SJSA1 (cell line): ENCODE data around the gene CTXN3. TPM values are rescaled to one million over a fixed set of nuclear protein-coding genes. Genes with fewer than 3 reads are reported as not detected.
"Not testable (repeated sequence)": the region's sequence is repeated elsewhere in the genome, so short reads cannot be mapped to it uniquely, and the experiment has no call there.

Experiments
- DNase-seq, 2 experiments: peaks; one replicate each; pipeline ENCODE4 v3.0.0-alpha.2; 2015 to 2020; ENCODE audit warnings: low spot score in 2 of 2, low read depth in 1 of 2
- H3K27ac ChIP-seq: fragments of 250-450 bp; sonication (Bioruptor Pico); 2 replicates; pipeline ENCODE4 v1.5.1; 2020; ENCODE audit warnings: mild to moderate bottlenecking, moderate library complexity
- H3K27me3 ChIP-seq: fragments of 250-450 bp; sonication (Bioruptor Pico); replicated peaks from 2 replicates; pipeline ENCODE4 v1.5.1; 2020; ENCODE audit warnings: mild to moderate bottlenecking, moderate library complexity
- H3K36me3 ChIP-seq: fragments of 250-450 bp; sonication (Bioruptor Pico); 2 replicates; pipeline ENCODE4 v1.5.1; 2020; ENCODE audit warnings: mild to moderate bottlenecking
- H3K4me1 ChIP-seq: fragments of 250-450 bp; sonication (Bioruptor Pico); replicated peaks from 2 replicates; pipeline ENCODE4 v1.6.1; 2021; ENCODE audit warnings: mild to moderate bottlenecking
- H3K4me3 ChIP-seq: fragments of 250-450 bp; sonication (Bioruptor Pico); 2 replicates; pipeline ENCODE4 v1.5.1; 2020; ENCODE audit warnings: mild to moderate bottlenecking
- H3K9me3 ChIP-seq: fragments of 250-450 bp; sonication (Bioruptor Pico); replicated peaks from 2 replicates; pipeline ENCODE4 v1.5.1; 2020; ENCODE audit warnings: mild to moderate bottlenecking
- total RNA-seq: library from RNA; depleted of rRNA; stranded (reverse); fragments of >200 nt; shearing (Covaris generic); gene quantifications from 2 replicates; pipeline ENCODE4 v1.2.3, GENCODE V29; 2014

Gene CTXN3
- total RNA-seq, 1 experiment from 2014 or later: not detected

GRCh38 chr5:127665641-127666040 is 16.8 kb downstream of the CTXN3 start:
- H3K27me3 ChIP-seq: no peaks in the 10 kb centered on the region

GRCh38 chr5:127666043-127666716 is 17.3 kb downstream of the CTXN3 start:
- Histone ChIP-seq H3K9me3 (no peaks in the 10 kb centered on the region), H3K36me3 (no peaks in the 10 kb centered on the region), H3K4me1 (no peaks in the 10 kb centered on the region), H3K27ac (no peak overlapping the region), H3K4me3 (no peak overlapping the region), H3K27me3 (no peaks in the 10 kb centered on the region)
- DNase-seq: no peak

More at GRCh38 chr5:127665641-127666040, 16.8 kb downstream of the CTXN3 start:
- Histone ChIP-seq H3K27ac (no peak overlapping the region), H3K4me3 (no peak overlapping the region), H3K4me1 (no peaks in the 10 kb centered on the region), H3K36me3 (no peaks in the 10 kb centered on the region), H3K9me3 (no peaks in the 10 kb centered on the region)
- DNase-seq: no peak

- no peak overlapping the region for H3K4me3 ChIP-seq
- no peaks in the 10 kb centered on the region for H3K27me3 ChIP-seq
- H3K36me3 ChIP-seq: no peaks in the 10 kb centered on the region
- DNase-seq: no peak
- H3K9me3 ChIP-seq: no peaks in the 10 kb centered on the region
- no peaks in the 10 kb centered on the region for H3K4me1 ChIP-seq
- no peak overlapping the region for H3K27ac ChIP-seq
Measured at GRCh38 chr5:127667926-127668325, 19.0 kb downstream of the CTXN3 start.

GRCh38 chr5:127671218-127671617 is 22.3 kb downstream of the CTXN3 start:
- H3K36me3 ChIP-seq: no peaks in the 10 kb centered on the region
- no peaks in the 10 kb centered on the region for H3K27me3 ChIP-seq
- no peak for DNase-seq

GRCh38 chr5:127673117-127673800 is 24.4 kb downstream of the CTXN3 start:
- Histone ChIP-seq H3K4me3 (no peak overlapping the region), H3K27me3 (no peaks in the 10 kb centered on the region), H3K9me3 (no peaks in the 10 kb centered on the region), H3K36me3 (no peaks in the 10 kb centered on the region), H3K4me1 (0 out of 2 replicates have a peak, but pooled peaks cover 4% of the 10 kb centered on the region), H3K27ac (no peak overlapping the region)
- DNase-seq: no peak

More at GRCh38 chr5:127671218-127671617, 22.3 kb downstream of the CTXN3 start:
- Histone ChIP-seq H3K9me3 (no peaks in the 10 kb centered on the region), H3K27ac (no peak overlapping the region), H3K4me1 (0 out of 2 replicates have a peak, but pooled peaks cover 4% of the 10 kb centered on the region), H3K4me3 (no peak overlapping the region)

- H3K4me1 ChIP-seq: not testable (repeated sequence)
Measured at GRCh38 chr5:127676951-127677350, 28.1 kb downstream of the CTXN3 start.

GRCh38 chr5:127679691-127680330 is 30.9 kb downstream of the CTXN3 start:
- H3K27me3 ChIP-seq, H3K4me1 ChIP-seq, DNase-seq, H3K27ac ChIP-seq, H3K36me3 ChIP-seq, H3K9me3 ChIP-seq, H3K4me3 ChIP-seq: not testable (repeated sequence)

More at GRCh38 chr5:127676951-127677350, 28.1 kb downstream of the CTXN3 start:
- H3K36me3 ChIP-seq, H3K27me3 ChIP-seq, H3K27ac ChIP-seq, H3K4me3 ChIP-seq, DNase-seq, H3K9me3 ChIP-seq: not testable (repeated sequence)

- H3K36me3 ChIP-seq: no peaks in the 10 kb centered on the region
- no peak for DNase-seq
- no peak overlapping the region for H3K4me3 ChIP-seq
- no peaks in the 10 kb centered on the region for H3K4me1 ChIP-seq
- peaks cover 4% of the 10 kb centered on the region; the same call in 1 of the 2 replicates for H3K9me3 ChIP-seq
- H3K27ac ChIP-seq: no peak overlapping the region
- H3K27me3 ChIP-seq: no peaks in the 10 kb centered on the region
Measured at GRCh38 chr5:127680595-127680994, 31.7 kb downstream of the CTXN3 start.

- Histone ChIP-seq H3K27me3 (no peaks in the 10 kb centered on the region), H3K4me1 (no peaks in the 10 kb centered on the region), H3K9me3 (peaks cover 4% of the 10 kb centered on the region; the same call in 1 of the 2 replicates), H3K27ac (no peak overlapping the region), H3K4me3 (no peak overlapping the region), H3K36me3 (no peaks in the 10 kb centered on the region)
- no peak for DNase-seq
Measured at GRCh38 chr5:127683008-127683407, 34.1 kb downstream of the CTXN3 start.

GRCh38 chr5:127684726-127685467 is 36.0 kb downstream of the CTXN3 start:
- H3K4me3 ChIP-seq: no peak overlapping the region
- H3K36me3 ChIP-seq: no peaks in the 10 kb centered on the region
- no peaks in the 10 kb centered on the region for H3K4me1 ChIP-seq
- no peak overlapping the region for H3K27ac ChIP-seq
- no peaks in the 10 kb centered on the region for H3K9me3 ChIP-seq
- no peak for DNase-seq
- H3K27me3 ChIP-seq: no peaks in the 10 kb centered on the region

- Histone ChIP-seq H3K36me3 (no peaks in the 10 kb centered on the region), H3K9me3 (no peaks in the 10 kb centered on the region), H3K27ac (no peak overlapping the region), H3K4me1 (no peaks in the 10 kb centered on the region), H3K27me3 (no peaks in the 10 kb centered on the region), H3K4me3 (no peak overlapping the region)
- no peak for DNase-seq
Measured at GRCh38 chr5:127685662-127686061, 36.8 kb downstream of the CTXN3 start.

- Histone ChIP-seq H3K27me3 (no peaks in the 10 kb centered on the region), H3K9me3 (no peaks in the 10 kb centered on the region), H3K4me1 (no peaks in the 10 kb centered on the region), H3K36me3 (no peaks in the 10 kb centered on the region), H3K27ac (no peak overlapping the region), H3K4me3 (no peak overlapping the region)
- no peak for DNase-seq
Measured at GRCh38 chr5:127686424-127686823, 37.5 kb downstream of the CTXN3 start.

- no peaks in the 10 kb centered on the region for H3K27me3 ChIP-seq
- H3K27ac ChIP-seq: no peak overlapping the region
- no peak for DNase-seq
- no peaks in the 10 kb centered on the region for H3K36me3 ChIP-seq
- H3K4me3 ChIP-seq: no peak overlapping the region
- no peaks in the 10 kb centered on the region for H3K9me3 ChIP-seq
- H3K4me1 ChIP-seq: peaks cover 30% of the 10 kb centered on the region
Measured at GRCh38 chr5:127694518-127695171, 45.8 kb downstream of the CTXN3 start.
